OCI-LY7 (cell line): ENCODE measurements around the gene PRKAG2. TPM values are rescaled to one million over a fixed set of nuclear protein-coding genes. Genes with fewer than 3 reads are reported as not detected.

Experiments used
- BruUV-seq: library from RNA; stranded (reverse); fragments of 400-500 nt; replicated peaks from 2 replicates; lab custom pipeline; 2021; lab: Mats Ljungman, UMichigan
- CTCF ChIA-PET: fragments of 300-600 bp; sonication (Branson Sonifier 250); formaldehyde crosslinking; loops from one replicate; lab custom pipeline; 2022; ENCODE audit warnings: antibody characterized with exemption; ENCODE audit not compliant: unreplicated experiment; lab: Charles Lee
- POLR2A ChIA-PET: fragments of 300-600 bp; sonication (Branson Sonifier 250); formaldehyde crosslinking; loops from one replicate; lab custom pipeline; 2022; ENCODE audit warnings: antibody characterized with exemption; lab: Charles Lee
- DNase-seq: peaks from one replicate; pipeline ENCODE4 v3.0.0-alpha.2; 2015; ENCODE audit warnings: low spot score
- H2AFZ ChIP-seq: fragments of 200-600 bp; sonication (generic), shearing (Covaris generic); 2 replicates; pipeline ENCODE4 v1.6.1; 2014; ENCODE audit warnings: mild to moderate bottlenecking, antibody characterized with exemption, low read length, moderate library complexity
- H3K27ac ChIP-seq: fragments of 200-600 bp; sonication (generic); 2 replicates; pipeline ENCODE4 v1.5.1; 2014; ENCODE audit warnings: mixed run types, low read depth, mild to moderate bottlenecking, moderate library complexity, low read length, inconsistent platforms; ENCODE audit not compliant: poor library complexity, severe bottlenecking
- H3K36me3 ChIP-seq: fragments of 200-600 bp; sonication (generic); 2 replicates; pipeline ENCODE4 v1.6.1; 2014; ENCODE audit warnings: mild to moderate bottlenecking, antibody characterized with exemption, low read length, moderate library complexity, mixed read lengths; ENCODE audit not compliant: insufficient read depth
- H3K4me1 ChIP-seq: fragments of 200-600 bp; sonication (generic); 2 replicates; pipeline ENCODE4 v1.5.1; 2014; ENCODE audit warnings: mild to moderate bottlenecking, low read length; ENCODE audit not compliant: insufficient read depth, poor library complexity, severe bottlenecking
- H3K4me2 ChIP-seq: fragments of 200-600 bp; sonication (generic); 2 replicates; pipeline ENCODE4 v1.6.1; 2014; ENCODE audit warnings: mild to moderate bottlenecking, low read length
- H3K4me3 ChIP-seq: fragments of 200-600 bp; sonication (generic); 2 replicates; pipeline ENCODE4 v1.5.1; 2014; ENCODE audit warnings: mild to moderate bottlenecking, low read depth, low read length; ENCODE audit not compliant: poor library complexity, severe bottlenecking
- H3K79me2 ChIP-seq: fragments of 200-600 bp; sonication (generic); 2 replicates; pipeline ENCODE4 v1.6.1; 2016; ENCODE audit warnings: low read depth, mild to moderate bottlenecking, low read length, moderate library complexity, mixed read lengths; ENCODE audit not compliant: insufficient read depth
- H3K9me2 ChIP-seq: fragments of 200-600 bp; sonication (generic); 2 replicates; pipeline ENCODE4 v1.6.1; 2016; ENCODE audit warnings: mild to moderate bottlenecking, low read length, mixed read lengths; ENCODE audit not compliant: insufficient read depth
- H3K9me3 ChIP-seq: fragments of 200-600 bp; sonication (generic); 2 replicates; pipeline ENCODE4 v1.6.1; 2014; ENCODE audit warnings: mild to moderate bottlenecking, mixed run types, low read length, mixed read lengths
- H4K20me1 ChIP-seq: fragments of 200-600 bp; sonication (generic); 2 replicates; pipeline ENCODE4 v1.6.1; 2014; ENCODE audit warnings: mild to moderate bottlenecking, antibody characterized with exemption, low read length, moderate library complexity, mixed read lengths; ENCODE audit not compliant: insufficient read depth
- CTCF ChIP-seq: fragments of 200-600 bp; sonication (generic); conservative IDR thresholded peaks from 2 replicates; pipeline ENCODE4 v1.5.1; 2014; ENCODE audit warnings: mild to moderate bottlenecking, antibody characterized with exemption, low read length, moderate library complexity, mixed read lengths
- EZH2phosphoT487 ChIP-seq: fragments of 200-600 bp; sonication (generic); IDR thresholded peaks from 2 replicates; pipeline ENCODE4 v1.6.1; 2018; ENCODE audit warnings: low read depth, borderline replicate concordance, mild to moderate bottlenecking, mixed run types, antibody characterized with exemption, low read length, moderate library complexity, mixed read lengths
- intact Hi-C: fragments of 100-400 bp; cut with micrococcal nuclease; formaldehyde crosslinking; loops from one replicate; pipeline ENCODE4 v1.10.0; 2022; ENCODE audit not compliant: unreplicated experiment
- total RNA-seq, 2 experiments: library from RNA; depleted of rRNA in 1 of 2; stranded (reverse); fragments of >200 nt in 1 of 2; shearing (Covaris generic) in 1 of 2; gene quantifications; 2 replicates each; pipeline ENCODE4 v1.2.3, GENCODE V29; 2014 to 2022

PRKAG2 gene
- total RNA-seq, 2 experiments from 2014 or later: 1.2 to 5.1 TPM

- BruUV-seq: no TSS peak
- H3K4me3 ChIP-seq: no peak overlapping the region
- no peak overlapping the region for H2AFZ ChIP-seq
- H3K27ac ChIP-seq: no peak overlapping the region
- ChIA-PET CTCF (no interaction called here), POLR2A (no interaction called here)
- H3K4me1 ChIP-seq: no peaks in the 10 kb centered on the region
- no peaks in the 10 kb centered on the region for H3K9me3 ChIP-seq
- no peaks in the 10 kb centered on the region for H3K36me3 ChIP-seq
- no peaks in the 10 kb centered on the region for H3K79me2 ChIP-seq
- H3K4me2 ChIP-seq: no peak overlapping the region
- intact Hi-C loops: no loop called here
- DNase-seq: no peak
- no peaks in the 10 kb centered on the region for H4K20me1 ChIP-seq
- H3K9me2 ChIP-seq: no peaks in the 10 kb centered on the region
- TF ChIP-seq CTCF (no peak), EZH2phosphoT487 (no peak)
These were observed 26.5 kb upstream of the PRKAG2 start for GRCh38 chr7:151903249-151904032.

- CTCF ChIA-PET: no interaction called here
- H2AFZ ChIP-seq: no peak overlapping the region
- POLR2A ChIA-PET: interaction anchor here (0.5 kb wide), 1 partner anchor 545 kb away, joined by 4 read pairs; no protein-coding TSS in a partner anchor
- H3K9me3 ChIP-seq: no peaks in the 10 kb centered on the region
- no peaks in the 10 kb centered on the region for H3K36me3 ChIP-seq
- H3K4me1 ChIP-seq: no peaks in the 10 kb centered on the region
- TF ChIP-seq CTCF: no peak
- no peak for TF ChIP-seq EZH2phosphoT487
- H4K20me1 ChIP-seq: no peaks in the 10 kb centered on the region
- no peak for DNase-seq
- H3K9me2 ChIP-seq: no peaks in the 10 kb centered on the region
- intact Hi-C loops: no loop called here
- no peak overlapping the region for H3K27ac ChIP-seq
- no peak overlapping the region for H3K4me3 ChIP-seq
- BruUV-seq: no TSS peak
- no peaks in the 10 kb centered on the region for H3K79me2 ChIP-seq
- H3K4me2 ChIP-seq: no peak overlapping the region
These were observed 25.4 kb upstream of the PRKAG2 start for GRCh38 chr7:151902311-151902710.

GRCh38 chr7:151901828-151902227 lies 24.9 kb upstream of the PRKAG2 start:
- Histone ChIP-seq H2AFZ (no peak overlapping the region), H4K20me1 (no peaks in the 10 kb centered on the region), H3K27ac (no peak overlapping the region), H3K9me2 (no peaks in the 10 kb centered on the region), H3K4me1 (no peaks in the 10 kb centered on the region), H3K4me2 (no peak overlapping the region), H3K9me3 (no peaks in the 10 kb centered on the region), H3K4me3 (no peak overlapping the region), H3K36me3 (no peaks in the 10 kb centered on the region), H3K79me2 (no peaks in the 10 kb centered on the region)
- ChIA-PET CTCF (no interaction called here), POLR2A (no interaction called here)
- intact Hi-C loops: no loop called here
- no peak for DNase-seq
- BruUV-seq: no TSS peak
- no peak for TF ChIP-seq EZH2phosphoT487
- TF ChIP-seq CTCF: no peak
